ENCODE results near the gene LILRB4. TPM values are rescaled to one million over a fixed set of nuclear protein-coding genes. Genes with fewer than 3 reads are reported as not detected.
"Not testable (repeated sequence)": the region's sequence is repeated elsewhere in the genome, so short reads cannot be mapped to it uniquely, and the experiment has no call there.

The LILRB4 gene
- total RNA-seq, 4 donors from 2014 or later: 1.1 to 5.1 (median 2.4) TPM

GRCh38 chr19:54622431-54622830 lies 40.4 kb upstream of the LILRB4 start:
- H3K4me1 ChIP-seq: no peaks in the 10 kb centered on the region
- no peaks in the 10 kb centered on the region for H3K36me3 ChIP-seq
- WGBS, 2 donors: 62 to 67% methylated on average over 4 of the region's 4 CpGs
- no peak for TF ChIP-seq EP300 (IDR thresholded peaks at IDR 0.05)
- TF ChIP-seq, protein P1, sequence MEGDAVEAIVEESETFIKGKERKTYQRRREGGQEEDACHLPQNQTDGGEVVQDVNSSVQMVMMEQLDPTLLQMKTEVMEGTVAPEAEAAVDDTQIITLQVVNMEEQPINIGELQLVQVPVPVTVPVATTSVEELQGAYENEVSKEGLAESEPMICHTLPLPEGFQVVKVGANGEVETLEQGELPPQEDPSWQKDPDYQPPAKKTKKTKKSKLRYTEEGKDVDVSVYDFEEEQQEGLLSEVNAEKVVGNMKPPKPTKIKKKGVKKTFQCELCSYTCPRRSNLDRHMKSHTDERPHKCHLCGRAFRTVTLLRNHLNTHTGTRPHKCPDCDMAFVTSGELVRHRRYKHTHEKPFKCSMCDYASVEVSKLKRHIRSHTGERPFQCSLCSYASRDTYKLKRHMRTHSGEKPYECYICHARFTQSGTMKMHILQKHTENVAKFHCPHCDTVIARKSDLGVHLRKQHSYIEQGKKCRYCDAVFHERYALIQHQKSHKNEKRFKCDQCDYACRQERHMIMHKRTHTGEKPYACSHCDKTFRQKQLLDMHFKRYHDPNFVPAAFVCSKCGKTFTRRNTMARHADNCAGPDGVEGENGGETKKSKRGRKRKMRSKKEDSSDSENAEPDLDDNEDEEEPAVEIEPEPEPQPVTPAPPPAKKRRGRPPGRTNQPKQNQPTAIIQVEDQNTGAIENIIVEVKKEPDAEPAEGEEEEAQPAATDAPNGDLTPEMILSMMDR (IDR thresholded peaks at IDR 0.05): no peak
- TF ChIP-seq POLR2A (IDR thresholded peaks at IDR 0.05): no peak
- H3K27me3 ChIP-seq: no peaks in the 10 kb centered on the region
- peaks cover 0 to 10% (median 0%) of the 10 kb centered on the region in 4 donors for H3K9me3 ChIP-seq
- no peak overlapping the region for H3K27ac ChIP-seq
- DNase-seq (ENCODE audit: low spot score in 2 of 2): no peak
- no peak overlapping the region for H3K4me3 ChIP-seq

DNA sequence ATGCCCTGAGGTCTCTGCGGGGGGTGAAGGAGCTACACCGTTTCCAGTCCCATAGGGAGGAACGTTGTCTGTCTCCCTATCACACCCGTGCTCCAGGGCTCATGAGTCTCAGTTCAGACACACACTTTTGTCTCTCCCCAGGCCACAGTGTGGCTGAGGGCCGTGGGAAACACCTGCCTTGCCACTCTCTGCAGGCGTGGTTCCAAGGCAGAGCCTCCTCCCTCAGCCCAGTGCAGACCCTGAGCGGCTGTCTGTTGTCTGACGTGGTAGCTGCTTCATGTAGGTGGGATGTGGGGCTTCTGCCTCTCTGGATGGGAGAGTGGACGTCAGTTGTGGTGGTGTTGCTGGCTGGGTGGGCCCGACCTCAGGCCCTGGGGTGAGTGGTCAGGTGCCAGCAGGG lies 38.6 kb upstream of the LILRB4 start:
- H3K27ac ChIP-seq; H3K4me1 ChIP-seq; H3K27me3 ChIP-seq; DNase-seq (ENCODE audit: low spot score in 2 of 2); H3K4me3 ChIP-seq; H3K36me3 ChIP-seq: not testable (repeated sequence)
- H3K9me3 ChIP-seq: peaks cover 0 to 10% (median 0%) of the 10 kb centered on the region in 4 donors
- 70 to 87% methylated on average over 2 to 6 of the region's 10 CpGs for WGBS, 2 donors

- H3K4me1 ChIP-seq; H3K27me3 ChIP-seq; DNase-seq (ENCODE audit: low spot score in 2 of 2); H3K27ac ChIP-seq; H3K36me3 ChIP-seq; H3K4me3 ChIP-seq: not testable (repeated sequence)
- WGBS, 2 donors: 75 to 78% methylated on average over 8 to 11 of the region's 15 CpGs
- peaks cover 0 to 10% (median 0%) of the 10 kb centered on the region in 4 donors for H3K9me3 ChIP-seq
These were observed 37.7 kb upstream of the LILRB4 start for GRCh38 chr19:54624934-54625730.

GRCh38 chr19:54626757-54627156 lies 36.0 kb upstream of the LILRB4 start:
- DNase-seq (ENCODE audit: low spot score in 2 of 2): no peak
- TF ChIP-seq EP300 (IDR thresholded peaks at IDR 0.05) (no peak), POLR2A (IDR thresholded peaks at IDR 0.05) (no peak)
- TF ChIP-seq, protein P1 (IDR thresholded peaks at IDR 0.05): no peak
- Histone ChIP-seq H3K4me3 (no peak overlapping the region), H3K27me3 (no peaks in the 10 kb centered on the region), H3K36me3 (no peaks in the 10 kb centered on the region), H3K27ac (no peak overlapping the region), H3K9me3 (peaks cover 0 to 8% (median 0%) of the 10 kb centered on the region in 4 donors), H3K4me1 (no peaks in the 10 kb centered on the region)
- 73 to 82% methylated on average over 8 of the region's 8 CpGs for WGBS, 2 donors

GRCh38 chr19:54627912-54628311 lies 34.9 kb upstream of the LILRB4 start:
- 63 to 70% methylated on average over 4 of the region's 4 CpGs for WGBS, 2 donors
- H3K36me3 ChIP-seq; H3K27me3 ChIP-seq; DNase-seq (ENCODE audit: low spot score in 2 of 2); H3K27ac ChIP-seq; H3K4me3 ChIP-seq; H3K9me3 ChIP-seq; H3K4me1 ChIP-seq: not testable (repeated sequence)

GRCh38 chr19:54630262-54630661 lies 32.5 kb upstream of the LILRB4 start, which contains the start of gene LILRB1:
LILRB1 (plus strand) TSS chr19:54630484; CDS start chr19:54631074, 590 bp downstream.
- H3K27ac ChIP-seq; H3K4me1 ChIP-seq; H3K27me3 ChIP-seq; H3K36me3 ChIP-seq; H3K9me3 ChIP-seq; DNase-seq (ENCODE audit: low spot score in 2 of 2): not testable (repeated sequence)
- 66 to 71% methylated on average over 9 of the region's 9 CpGs for WGBS, 2 donors
- peak within 1 kb of the TSS in 1 of 4 donors; percentile 29 for H3K4me3 ChIP-seq

- H3K27ac ChIP-seq: no peak overlapping the region
- no peaks in the 10 kb centered on the region for H3K27me3 ChIP-seq
- DNase-seq (ENCODE audit: low spot score in 2 of 2): no peak
- peak overlapping the region in 1 of 4 donors; percentile 29 for H3K4me3 ChIP-seq
- H3K9me3 ChIP-seq: peaks cover 0 to 8% (median 0%) of the 10 kb centered on the region in 4 donors
- no peaks in the 10 kb centered on the region for H3K4me1 ChIP-seq
- 45 to 58% methylated on average over 5 to 6 of the region's 6 CpGs for WGBS, 2 donors
- TF ChIP-seq EP300 (IDR thresholded peaks at IDR 0.05): no peak
- TF ChIP-seq POLR2A (IDR thresholded peaks at IDR 0.05): no peak
- TF ChIP-seq, protein P1 (IDR thresholded peaks at IDR 0.05): no peak
- H3K36me3 ChIP-seq: no peaks in the 10 kb centered on the region
These were observed 32.0 kb upstream of the LILRB4 start for GRCh38 chr19:54630782-54631181.

DNA sequence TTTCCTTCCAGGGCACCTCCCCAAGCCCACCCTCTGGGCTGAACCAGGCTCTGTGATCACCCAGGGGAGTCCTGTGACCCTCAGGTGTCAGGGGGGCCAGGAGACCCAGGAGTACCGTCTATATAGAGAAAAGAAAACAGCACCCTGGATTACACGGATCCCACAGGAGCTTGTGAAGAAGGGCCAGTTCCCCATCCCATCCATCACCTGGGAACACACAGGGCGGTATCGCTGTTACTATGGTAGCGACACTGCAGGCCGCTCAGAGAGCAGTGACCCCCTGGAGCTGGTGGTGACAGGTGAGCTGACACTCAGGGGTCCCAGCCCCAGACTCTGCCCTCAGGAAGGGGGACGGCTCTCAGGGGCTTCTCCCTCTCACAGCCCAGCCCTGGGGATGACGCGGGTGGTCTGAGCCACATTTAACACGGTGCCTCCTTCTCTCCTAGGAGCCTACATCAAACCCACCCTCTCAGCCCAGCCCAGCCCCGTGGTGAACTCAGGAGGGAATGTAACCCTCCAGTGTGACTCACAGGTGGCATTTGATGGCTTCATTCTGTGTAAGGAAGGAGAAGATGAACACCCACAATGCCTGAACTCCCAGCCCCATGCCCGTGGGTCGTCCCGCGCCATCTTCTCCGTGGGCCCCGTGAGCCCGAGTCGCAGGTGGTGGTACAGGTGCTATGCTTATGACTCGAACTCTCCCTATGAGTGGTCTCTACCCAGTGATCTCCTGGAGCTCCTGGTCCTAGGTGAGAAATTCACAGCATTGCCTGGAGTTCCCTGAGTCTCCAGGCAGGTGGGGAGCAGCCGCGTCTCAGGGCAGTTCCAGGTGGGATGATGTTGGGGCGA lies 31.1 kb upstream of the LILRB4 start:
- not testable (repeated sequence) for H3K27me3 ChIP-seq; H3K4me1 ChIP-seq; H3K27ac ChIP-seq; DNase-seq (ENCODE audit: low spot score in 2 of 2); H3K9me3 ChIP-seq; H3K4me3 ChIP-seq; H3K36me3 ChIP-seq
- 76 to 80% methylated on average over 20 to 23 of the region's 23 CpGs for WGBS, 2 donors

DNA sequence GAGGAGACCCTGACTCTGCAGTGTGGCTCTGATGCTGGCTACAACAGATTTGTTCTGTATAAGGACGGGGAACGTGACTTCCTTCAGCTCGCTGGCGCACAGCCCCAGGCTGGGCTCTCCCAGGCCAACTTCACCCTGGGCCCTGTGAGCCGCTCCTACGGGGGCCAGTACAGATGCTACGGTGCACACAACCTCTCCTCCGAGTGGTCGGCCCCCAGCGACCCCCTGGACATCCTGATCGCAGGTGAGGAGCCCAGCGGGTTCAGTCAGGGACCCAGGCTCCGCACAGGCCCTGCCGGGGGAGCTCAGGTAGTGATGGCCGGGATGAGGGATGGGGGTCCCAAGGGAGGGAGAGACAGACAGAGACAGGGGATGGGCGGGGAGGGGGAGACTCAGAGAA lies 30.3 kb upstream of the LILRB4 start:
- H3K36me3 ChIP-seq; H3K4me3 ChIP-seq; H3K9me3 ChIP-seq; H3K27ac ChIP-seq; H3K4me1 ChIP-seq; H3K27me3 ChIP-seq; DNase-seq (ENCODE audit: low spot score in 2 of 2): not testable (repeated sequence)
- WGBS, 2 donors: 81 to 90% methylated on average over 5 to 16 of the region's 16 CpGs
